Esophagus muscularis mucosa (tissue), 4 donors: ENCODE measurements around the gene PITX3.

ENCODE experiments used
- CTCF ChIP-seq, 3 experiments: fragments of 200-600 bp in 2 of 3; fragments of 450-650 bp in 1 of 3; sonication (generic) in 2 of 3; IDR thresholded peaks; one replicate each; pipeline ENCODE4 v1.5.1; 2017 to 2019; ENCODE audit warnings: antibody characterized with exemption in 3 of 3, mild to moderate bottlenecking in 2 of 3, moderate library complexity in 1 of 3
- EP300 ChIP-seq: sonication (generic); formaldehyde crosslinking; IDR thresholded peaks from one replicate; pipeline ENCODE4 v1.6.1; 2017; ENCODE audit warnings: antibody characterized with exemption
- POLR2A ChIP-seq: fragments of 450-650 bp; IDR thresholded peaks from one replicate; pipeline ENCODE4 v1.6.1; 2017; ENCODE audit warnings: antibody characterized with exemption, moderate library complexity, mild to moderate bottlenecking, low read depth
- POLR2AphosphoS5 ChIP-seq, 2 donors: sonication (generic); formaldehyde crosslinking; IDR thresholded peaks; one replicate each; pipeline ENCODE4 v1.6.1; 2017; ENCODE audit warnings: antibody characterized with exemption in 2 of 2

- no peak for TF ChIP-seq CTCF (IDR thresholded peaks at IDR 0.05)
- TF ChIP-seq POLR2AphosphoS5 (IDR thresholded peaks at IDR 0.05) = no peak
- TF ChIP-seq POLR2A = no peak
- no peak for TF ChIP-seq EP300
Measured at GRCh38 chr10:102287538-102287937, 46.2 kb upstream of the PITX3 start.
